Activated CD4-positive, alpha-beta T cell treated with anti-CD3 and anti-CD28 coated beads for 36 hours (primary cell): ENCODE data around the gene CBFA2T2. TPM values are rescaled to one million over a fixed set of nuclear protein-coding genes. Genes with fewer than 3 reads are reported as not detected.
"Not testable (repeated sequence)": the region's sequence is repeated elsewhere in the genome, so short reads cannot be mapped to it uniquely, and the experiment has no call there.

Source experiments
- ATAC-seq: fragments of 200-7000 bp; cut with Tn5 transposase; one replicate; pipeline ENCODE4 v1.10.0; 2021; ENCODE audit warnings: mild to moderate bottlenecking, moderate library complexity
- CTCF ChIA-PET: fragments of 350-600 bp; sonication (Branson Sonifier 250); formaldehyde crosslinking; loops from one replicate; lab custom pipeline; 2021; ENCODE audit warnings: antibody characterized with exemption; lab: Charles Lee
- POLR2A ChIA-PET: fragments of 350-600 bp; sonication (Branson Sonifier 250); formaldehyde crosslinking; loops from one replicate; lab custom pipeline; 2021; ENCODE audit warnings: antibody characterized with exemption, inconsistent platforms; lab: Charles Lee
- DNase-seq: peaks from one replicate; pipeline ENCODE4 v3.0.0-alpha.2; 2020
- H3K27ac Mint-ChIP-seq: one replicate; pipeline ENCODE4 v1.8.0; 2021; ENCODE audit warnings: mixed read lengths
- H3K27me3 Mint-ChIP-seq: one replicate; pipeline ENCODE4 v1.8.0; 2021; ENCODE audit warnings: mixed read lengths
- H3K36me3 Mint-ChIP-seq: one replicate; pipeline ENCODE4 v1.8.0; 2021; ENCODE audit warnings: low read depth, mixed read lengths
- H3K4me1 Mint-ChIP-seq: one replicate; pipeline ENCODE4 v1.8.0; 2021; ENCODE audit warnings: mixed read lengths
- H3K4me3 Mint-ChIP-seq: one replicate; pipeline ENCODE4 v1.8.0; 2021; ENCODE audit warnings: mild to moderate bottlenecking, moderate library complexity, mixed read lengths
- H3K9me3 Mint-ChIP-seq: one replicate; pipeline ENCODE4 v1.8.0; 2021; ENCODE audit warnings: low read depth, mixed read lengths
- intact Hi-C, 2 experiments: fragments of 100-400 bp; cut with DNase I in 1 of 2; cut with micrococcal nuclease in 1 of 2; formaldehyde crosslinking; loops; one replicate each; pipeline versions ENCODE4 v1.14.2 to v1.15.1; 2022 to 2024; cut with DNase I, micrococcal nuclease
- total RNA-seq, 2 experiments: library from RNA; stranded (reverse); gene quantifications; one replicate each; pipeline ENCODE4 v1.2.3, GENCODE V29; 2021

CBFA2T2 gene
- total RNA-seq, 2 experiments from 2014 or later: 10.9 to 12.9 TPM

DNA sequence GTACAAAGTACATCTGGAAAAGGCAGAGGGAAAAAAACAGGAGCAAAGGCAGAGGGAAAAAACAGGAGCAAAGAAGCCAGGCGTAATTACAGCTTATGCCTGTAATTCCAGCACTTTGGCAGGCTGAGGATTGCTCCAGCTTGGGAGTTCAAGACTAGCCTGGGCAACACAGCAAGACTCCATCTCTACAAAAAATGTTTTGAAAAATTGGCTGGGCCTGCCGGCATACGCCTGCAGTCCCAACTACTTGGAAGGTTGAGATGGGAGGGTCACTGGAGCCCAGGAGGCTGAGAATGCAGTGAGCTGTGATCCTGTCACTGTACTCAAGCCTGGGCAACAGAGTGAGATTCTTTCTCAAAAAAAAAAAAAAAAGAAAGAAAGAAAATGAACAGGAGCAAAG, 19.0 kb upstream of the CBFA2T2 start:
- ATAC-seq (no peak), DNase-seq (no peak)
- Mint-ChIP-seq H3K27ac (no peak overlapping the region), H3K9me3 (no peaks in the 10 kb centered on the region), H3K4me1 (no peaks in the 10 kb centered on the region), H3K4me3 (no peak overlapping the region), H3K27me3 (no peaks in the 10 kb centered on the region), H3K36me3 (no peaks in the 10 kb centered on the region)
- ChIA-PET CTCF (interaction anchor here (0.7 kb wide), 1 partner anchor 167 kb away, joined by 3 read pairs; no protein-coding TSS in a partner anchor), POLR2A (interaction anchor here (0.5 kb wide), 1 partner anchor 17 kb away, joined by 4 read pairs; no protein-coding TSS in a partner anchor)
- intact Hi-C loops: no loop called here

DNA sequence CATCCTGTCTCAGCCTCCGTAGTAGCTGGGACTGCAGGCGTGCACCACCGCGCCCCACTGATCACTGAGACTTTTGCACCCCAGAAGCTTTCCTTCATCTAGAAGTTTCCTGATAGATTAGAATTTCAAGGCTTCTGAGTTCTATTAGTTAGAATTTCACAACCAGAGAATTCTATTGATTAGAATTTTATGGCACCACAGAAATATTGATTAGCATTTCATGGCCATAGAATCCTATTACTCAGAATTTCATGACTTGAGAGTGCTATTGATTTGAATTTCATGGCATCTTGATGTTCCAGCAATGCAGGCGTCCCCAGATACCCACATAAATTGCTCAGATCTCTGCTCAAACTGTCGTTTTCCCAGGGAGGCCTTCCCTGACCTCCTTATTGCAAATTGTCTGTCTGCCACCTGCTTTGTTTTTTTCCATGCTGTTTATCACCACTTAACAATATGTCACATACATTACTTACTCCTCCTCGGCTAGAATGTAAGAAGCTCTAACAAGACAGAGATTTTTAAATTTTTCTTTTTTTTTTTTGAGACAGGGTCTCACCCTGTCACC, 16.9 kb upstream of the CBFA2T2 start:
- H3K4me1 Mint-ChIP-seq: no peaks in the 10 kb centered on the region
- intact Hi-C loops: no loop called here
- no peaks in the 10 kb centered on the region for H3K9me3 Mint-ChIP-seq
- CTCF ChIA-PET: no interaction called here
- no peak overlapping the region for H3K4me3 Mint-ChIP-seq
- DNase-seq (no peak), ATAC-seq (no peak)
- POLR2A ChIA-PET: no interaction called here
- no peaks in the 10 kb centered on the region for H3K27me3 Mint-ChIP-seq
- H3K27ac Mint-ChIP-seq: no peak overlapping the region
- H3K36me3 Mint-ChIP-seq: no peaks in the 10 kb centered on the region

DNA sequence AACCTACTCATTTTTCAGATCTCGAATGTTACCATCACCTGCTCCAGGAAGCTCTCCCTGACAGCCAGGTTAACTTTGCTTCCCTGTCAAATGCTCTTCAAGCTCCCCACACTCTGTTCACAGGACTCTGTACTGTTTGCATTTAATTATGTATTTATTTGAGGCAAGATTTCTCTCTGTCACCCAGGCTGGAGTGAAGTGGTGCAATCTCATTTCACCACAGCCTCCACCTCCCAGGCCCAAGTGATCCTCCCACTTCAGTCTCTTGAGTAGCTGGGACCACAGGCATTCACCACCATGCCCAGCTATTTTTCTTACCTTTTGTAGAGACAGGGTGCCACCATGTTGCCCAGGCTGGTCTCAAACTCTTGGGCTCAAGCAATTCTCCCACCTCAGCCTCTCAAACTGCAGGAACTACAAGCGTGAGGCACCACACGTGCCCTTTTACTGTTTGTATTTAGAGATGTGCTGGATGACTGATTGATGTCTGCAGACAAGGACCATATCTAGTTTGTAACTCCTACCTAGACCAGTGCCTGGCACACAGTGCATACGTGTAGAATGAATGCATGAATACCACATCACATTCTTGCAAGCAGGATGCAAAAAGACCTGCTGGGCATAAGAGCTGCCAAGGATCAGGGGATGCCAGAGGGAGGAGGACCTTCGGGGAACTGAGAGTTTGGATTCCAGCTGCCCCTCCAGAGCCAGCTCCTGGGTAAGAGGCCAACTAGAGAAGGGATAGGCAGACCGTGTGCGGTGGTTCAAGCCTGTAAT, 15.6 kb upstream of the CBFA2T2 start:
- Mint-ChIP-seq H3K9me3 (no peaks in the 10 kb centered on the region), H3K36me3 (no peaks in the 10 kb centered on the region), H3K4me1 (no peaks in the 10 kb centered on the region), H3K27me3 (no peaks in the 10 kb centered on the region), H3K27ac (no peak overlapping the region), H3K4me3 (no peak overlapping the region)
- DNase-seq (no peak), ATAC-seq (no peak)
- POLR2A ChIA-PET: no interaction called here
- CTCF ChIA-PET: no interaction called here
- intact Hi-C loops: no loop called here

DNA sequence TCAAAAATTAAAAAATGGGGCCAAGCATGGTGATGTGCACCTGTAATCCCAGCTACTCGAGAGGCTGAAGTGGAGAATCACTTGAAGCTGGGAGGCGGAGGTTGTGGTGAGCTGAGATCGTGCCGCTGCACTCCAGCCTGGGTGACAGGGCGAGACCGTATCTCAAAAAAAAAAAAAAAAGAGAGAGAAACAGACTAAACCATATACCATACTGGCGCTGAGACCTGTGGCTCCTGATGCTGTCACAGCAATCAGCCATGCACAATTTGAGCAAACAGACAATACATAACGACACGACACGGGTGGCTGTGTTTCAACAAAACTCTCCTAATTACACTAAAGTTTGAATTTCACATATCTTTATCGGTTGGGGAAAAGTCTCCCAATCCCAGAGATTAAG, 14.9 kb upstream of the CBFA2T2 start:
- no peaks in the 10 kb centered on the region for H3K27me3 Mint-ChIP-seq
- DNase-seq (no peak), ATAC-seq (no peak)
- H3K4me3 Mint-ChIP-seq: no peak overlapping the region
- H3K4me1 Mint-ChIP-seq: no peaks in the 10 kb centered on the region
- H3K27ac Mint-ChIP-seq: no peak overlapping the region
- CTCF ChIA-PET: no interaction called here
- H3K9me3 Mint-ChIP-seq: no peaks in the 10 kb centered on the region
- intact Hi-C loops: no loop called here
- POLR2A ChIA-PET: no interaction called here
- H3K36me3 Mint-ChIP-seq: no peaks in the 10 kb centered on the region

DNA sequence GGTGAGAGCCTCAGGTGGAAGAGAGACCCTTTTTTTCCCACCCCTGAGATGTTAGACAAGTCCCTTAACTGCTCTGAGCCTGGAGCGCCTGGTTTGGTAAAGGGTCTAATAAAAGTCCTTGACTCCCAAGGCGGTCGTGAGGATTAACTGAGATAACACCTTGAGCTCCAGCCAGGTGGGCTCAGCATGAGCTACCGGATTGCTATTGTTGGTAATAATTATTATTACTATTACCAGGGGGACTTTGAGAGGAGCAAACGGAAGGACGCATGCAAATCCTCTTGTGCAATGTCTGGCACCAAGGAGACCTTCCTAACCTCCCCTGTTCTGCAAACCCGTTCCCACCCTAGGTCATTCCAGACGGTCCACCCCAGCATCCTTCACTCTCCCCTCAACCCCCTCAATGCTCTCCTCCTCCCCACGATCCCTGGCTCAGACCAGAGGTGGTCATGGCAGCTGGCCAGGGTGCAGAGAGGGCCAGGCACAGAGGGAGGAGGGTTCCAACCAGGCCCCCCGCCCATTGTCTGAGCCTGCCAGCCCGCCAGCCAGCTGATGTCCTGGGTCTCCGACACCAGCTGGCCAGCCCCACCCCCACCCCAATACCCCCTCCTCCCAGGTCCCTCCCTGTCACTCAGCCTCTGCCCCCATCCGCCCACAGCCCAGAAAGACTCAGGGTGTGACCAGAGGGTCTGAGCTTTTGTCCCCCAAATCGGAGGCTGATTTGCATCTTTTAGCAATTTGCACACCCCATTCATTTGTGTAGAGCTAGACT, 14.3 kb upstream of the CBFA2T2 start:
- H3K4me1 Mint-ChIP-seq: no peaks in the 10 kb centered on the region
- intact Hi-C loops: no loop called here
- no peak for ATAC-seq
- no peak overlapping the region for H3K27ac Mint-ChIP-seq
- no peak overlapping the region for H3K4me3 Mint-ChIP-seq
- H3K36me3 Mint-ChIP-seq: no peaks in the 10 kb centered on the region
- ChIA-PET POLR2A (no interaction called here), CTCF (no interaction called here)
- no peaks in the 10 kb centered on the region for H3K9me3 Mint-ChIP-seq
- H3K27me3 Mint-ChIP-seq: no peaks in the 10 kb centered on the region
- DNase-seq: no peak

GRCh38 chr20:33477386-33478234, 12.3 kb upstream of the CBFA2T2 start:
- no peaks in the 10 kb centered on the region for H3K36me3 Mint-ChIP-seq
- no peak overlapping the region for H3K4me3 Mint-ChIP-seq
- ATAC-seq (no peak), DNase-seq (no peak)
- H3K27me3 Mint-ChIP-seq: no peaks in the 10 kb centered on the region
- no peaks in the 10 kb centered on the region for H3K9me3 Mint-ChIP-seq
- intact Hi-C loops: no loop called here
- H3K4me1 Mint-ChIP-seq: no peaks in the 10 kb centered on the region
- ChIA-PET CTCF (interaction anchor here (0.7 kb wide), 1 partner anchor 369 kb away, joined by 3 read pairs; no protein-coding TSS in a partner anchor), POLR2A (no interaction called here)
- no peak overlapping the region for H3K27ac Mint-ChIP-seq

- Mint-ChIP-seq H3K27me3 (no peaks in the 10 kb centered on the region), H3K4me1 (no peaks in the 10 kb centered on the region), H3K9me3 (no peaks in the 10 kb centered on the region), H3K27ac (no peak overlapping the region), H3K4me3 (no peak overlapping the region), H3K36me3 (no peaks in the 10 kb centered on the region)
- DNase-seq (no peak), ATAC-seq (no peak)
- ChIA-PET POLR2A (interaction anchor here (0.6 kb wide), 1 partner anchor 80 kb away, joined by 3 read pairs; no protein-coding TSS in a partner anchor), CTCF (interaction anchor here (0.6 kb wide), 1 partner anchor 38 kb away, joined by 3 read pairs; no protein-coding TSS in a partner anchor)
- intact Hi-C loops: no loop called here
These were observed 9.8 kb upstream of the CBFA2T2 start for GRCh38 chr20:33480048-33480447.

GRCh38 chr20:33481431-33481941, 8.4 kb upstream of the CBFA2T2 start:
- Mint-ChIP-seq H3K27me3 (no peaks in the 10 kb centered on the region), H3K36me3 (no peaks in the 10 kb centered on the region), H3K4me3 (no peak overlapping the region), H3K27ac (no peak overlapping the region), H3K4me1 (no peaks in the 10 kb centered on the region), H3K9me3 (no peaks in the 10 kb centered on the region)
- intact Hi-C loops: no loop called here
- CTCF ChIA-PET: no interaction called here
- DNase-seq (no peak), ATAC-seq (no peak)
- POLR2A ChIA-PET: no interaction called here

DNA sequence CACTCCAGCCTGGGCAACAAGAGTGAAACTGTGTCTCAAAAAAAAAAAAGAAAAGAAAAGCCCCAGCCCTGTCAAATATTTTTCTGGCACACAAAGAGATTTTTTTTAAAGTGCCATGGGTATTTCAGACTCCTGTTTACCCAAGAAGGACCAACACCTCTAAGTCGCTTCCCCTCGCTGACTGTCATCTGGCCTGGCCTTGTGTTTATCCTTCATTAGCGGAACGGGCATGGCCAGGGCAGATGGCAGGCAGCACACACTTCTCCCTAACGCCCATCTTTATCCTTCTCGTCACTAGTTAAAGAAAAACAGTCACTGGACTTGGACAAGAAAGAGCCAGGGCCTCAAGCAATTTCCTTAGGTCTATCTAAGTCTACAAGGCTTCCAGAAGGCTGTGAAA, 7.3 kb upstream of the CBFA2T2 start:
- H3K36me3 Mint-ChIP-seq: no peaks in the 10 kb centered on the region
- intact Hi-C loops: no loop called here
- no peak overlapping the region for H3K4me3 Mint-ChIP-seq
- H3K27ac Mint-ChIP-seq: no peak overlapping the region
- ChIA-PET CTCF (no interaction called here), POLR2A (no interaction called here)
- H3K27me3 Mint-ChIP-seq: no peaks in the 10 kb centered on the region
- ATAC-seq: no peak
- no peaks in the 10 kb centered on the region for H3K9me3 Mint-ChIP-seq
- DNase-seq: no peak
- H3K4me1 Mint-ChIP-seq: no peaks in the 10 kb centered on the region

DNA sequence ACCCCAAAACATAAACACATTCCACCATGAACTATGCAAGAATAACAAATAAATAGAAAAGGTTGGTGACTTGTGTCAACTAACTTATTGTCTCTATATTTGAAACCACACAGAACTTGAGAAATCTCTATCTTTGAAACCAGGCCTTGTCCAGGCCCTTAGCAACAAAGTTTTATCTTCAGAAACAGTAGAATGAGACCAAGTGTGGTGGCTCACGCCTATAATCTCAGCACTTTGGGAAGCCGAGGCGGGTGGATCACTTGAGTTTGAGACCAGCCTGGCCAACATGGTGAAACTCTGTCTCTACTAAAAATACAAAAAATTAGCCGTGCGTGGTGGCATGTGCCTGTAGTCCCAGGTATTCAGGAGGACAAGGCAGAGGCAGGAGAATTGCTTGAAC, 6.7 kb upstream of the CBFA2T2 start:
- H3K9me3 Mint-ChIP-seq, H3K27me3 Mint-ChIP-seq, H3K36me3 Mint-ChIP-seq, ATAC-seq, H3K27ac Mint-ChIP-seq, CTCF ChIA-PET, H3K4me3 Mint-ChIP-seq, H3K4me1 Mint-ChIP-seq, DNase-seq, intact Hi-C loops, POLR2A ChIA-PET: not testable (repeated sequence)

DNA sequence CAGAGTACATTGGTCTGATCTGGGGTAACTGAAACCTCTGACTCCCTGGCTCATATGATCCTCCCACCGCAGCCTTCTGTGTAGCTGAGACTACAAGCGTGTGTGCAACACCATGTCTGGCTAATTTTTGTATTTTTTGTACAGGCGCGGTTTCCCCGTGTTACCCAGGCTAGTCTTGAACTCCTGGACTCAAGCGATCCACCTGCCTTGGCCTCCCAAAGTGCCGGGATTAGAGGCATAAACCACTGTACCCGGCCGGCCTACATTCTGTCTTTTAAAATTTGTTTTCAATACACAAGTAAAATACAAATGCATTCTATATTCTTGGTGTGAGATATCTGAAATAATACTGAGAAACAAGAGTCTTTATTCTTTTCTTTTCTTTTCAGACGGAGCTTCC, 1.7 kb upstream of the CBFA2T2 start:
- no peak for DNase-seq
- peak overlapping the region; percentile 85 for H3K4me3 Mint-ChIP-seq
- no peak for ATAC-seq
- H3K27me3 Mint-ChIP-seq: no peaks in the 10 kb centered on the region
- peaks cover 6% of the 10 kb centered on the region for H3K4me1 Mint-ChIP-seq
- no peak overlapping the region for H3K27ac Mint-ChIP-seq
- intact Hi-C loops: loop anchor here in 1 of 2 experiments (2.0 kb wide), 1 partner anchor 323 kb away; the partner anchor contains the start of gene CHMP4B
- ChIA-PET POLR2A (no interaction called here), CTCF (interaction anchor here (0.6 to 1.5 kb wide), 2 partner anchors 14 to 176 kb away, joined by 3 to 5 read pairs; no protein-coding TSS in a partner anchor)
- no peaks in the 10 kb centered on the region for H3K9me3 Mint-ChIP-seq
- H3K36me3 Mint-ChIP-seq: no peaks in the 10 kb centered on the region
